HepG2 (cell line): ENCODE measurements around the gene FANCG. TPM values are rescaled to one million over a fixed set of nuclear protein-coding genes. Genes with fewer than 3 reads are reported as not detected.

Source experiments
- AHR ChIP-seq: IDR thresholded peaks from 2 replicates; pipeline ENCODE4 v1.6.1; 2018; ENCODE audit warnings: missing genetic modification reagents, missing compliant biosample characterization
- E2F5 ChIP-seq: sonication (generic); formaldehyde crosslinking; conservative IDR thresholded peaks from 2 replicates; pipeline ENCODE4 v1.4.0; 2020; ENCODE audit warnings: missing genetic modification reagents
- FOXO1 ChIP-seq: sonication (generic); formaldehyde crosslinking; IDR thresholded peaks from 2 replicates; pipeline ENCODE4 v1.4.0; 2020; ENCODE audit warnings: missing genetic modification reagents
- HDAC1 ChIP-seq: sonication (generic); formaldehyde crosslinking; IDR thresholded peaks from 2 replicates; pipeline ENCODE4 v1.5.1; 2020; ENCODE audit warnings: mild to moderate bottlenecking, missing genetic modification reagents
- KLF12 ChIP-seq: sonication (generic); formaldehyde crosslinking; IDR thresholded peaks from 2 replicates; pipeline ENCODE4 v1.4.0; 2020; ENCODE audit warnings: missing genetic modification reagents, borderline replicate concordance
- MIER2 ChIP-seq: IDR thresholded peaks from 2 replicates; pipeline ENCODE4 v1.6.1; 2016; ENCODE audit warnings: missing biosample characterization, missing genetic modification reagents
- POGZ ChIP-seq: sonication (generic); formaldehyde crosslinking; IDR thresholded peaks from 2 replicates; pipeline ENCODE4 v1.4.0; 2020; ENCODE audit warnings: mild to moderate bottlenecking, missing genetic modification reagents
- ZFY ChIP-seq: sonication (generic); formaldehyde crosslinking; IDR thresholded peaks from 2 replicates; pipeline ENCODE4 v1.4.0; 2020; ENCODE audit warnings: missing genetic modification reagents
- polyA plus RNA-seq, 8 experiments: library from polyadenylated mRNA; depleted of rRNA in 3 of 8; stranded (reverse) in 7 of 8; unstranded in 1 of 8; fragments of >200 nt; fragmentation: Illumina TruSeq in 4 of 8; extraction: Trizol in 4 of 8; gene quantifications; 2 replicates each; pipeline versions ENCODE4 v1.2.1 to v1.2.3, GENCODE V29; 2011 to 2016; ENCODE audit warnings: low read depth in 4 of 8, missing spikeins in 1 of 8, mixed read lengths in 1 of 8; ENCODE audit not compliant: insufficient read depth in 1 of 8
- total RNA-seq, 5 experiments: library from RNA; depleted of rRNA; stranded (reverse); fragments of >200 nt; fragmentation: Illumina TruSeq; extraction: Trizol; gene quantifications; 2 replicates each; pipeline ENCODE4 v1.2.3, GENCODE V29; 2016; ENCODE audit warnings: low read depth in 1 of 5
- TF ChIP-seq, protein P1 (sequence below): sonication (generic); formaldehyde crosslinking; IDR thresholded peaks from 2 replicates; pipeline ENCODE4 v1.4.0; 2020; ENCODE audit warnings: missing genetic modification reagents
- TF ChIP-seq, protein P2 (sequence below): sonication (generic); formaldehyde crosslinking; IDR thresholded peaks from 2 replicates; pipeline ENCODE4 v1.5.1; 2020; ENCODE audit warnings: missing genetic modification reagents, mild to moderate bottlenecking, borderline replicate concordance
- TF ChIP-seq, protein P3 (sequence below), 2 experiments: sonication (generic) in 1 of 2; formaldehyde crosslinking in 1 of 2; IDR thresholded peaks; 2 replicates each; pipeline versions ENCODE4 v1.4.0 to v1.6.1; 2016 to 2020; ENCODE audit warnings: borderline replicate concordance in 1 of 2, low read depth in 1 of 2, mild to moderate bottlenecking in 1 of 2, missing genetic modification reagents in 1 of 2
- TF ChIP-seq, protein P4 (sequence below): sonication (generic); formaldehyde crosslinking; IDR thresholded peaks from 2 replicates; pipeline ENCODE4 v1.5.0; 2020; ENCODE audit warnings: missing genetic modification reagents
- TF ChIP-seq, protein P5 (sequence below): sonication (generic); formaldehyde crosslinking; IDR thresholded peaks from 2 replicates; pipeline ENCODE4 v1.9.0; 2021; ENCODE audit warnings: missing genetic modification reagents, mild to moderate bottlenecking, borderline replicate concordance

Gene FANCG
- total and polyA plus RNA-seq, 2 of the 13 experiments (the other 11 are each of a cell fraction or from before 2014, with no cell fraction given), result 14.4 to 45.1 TPM

DNA sequence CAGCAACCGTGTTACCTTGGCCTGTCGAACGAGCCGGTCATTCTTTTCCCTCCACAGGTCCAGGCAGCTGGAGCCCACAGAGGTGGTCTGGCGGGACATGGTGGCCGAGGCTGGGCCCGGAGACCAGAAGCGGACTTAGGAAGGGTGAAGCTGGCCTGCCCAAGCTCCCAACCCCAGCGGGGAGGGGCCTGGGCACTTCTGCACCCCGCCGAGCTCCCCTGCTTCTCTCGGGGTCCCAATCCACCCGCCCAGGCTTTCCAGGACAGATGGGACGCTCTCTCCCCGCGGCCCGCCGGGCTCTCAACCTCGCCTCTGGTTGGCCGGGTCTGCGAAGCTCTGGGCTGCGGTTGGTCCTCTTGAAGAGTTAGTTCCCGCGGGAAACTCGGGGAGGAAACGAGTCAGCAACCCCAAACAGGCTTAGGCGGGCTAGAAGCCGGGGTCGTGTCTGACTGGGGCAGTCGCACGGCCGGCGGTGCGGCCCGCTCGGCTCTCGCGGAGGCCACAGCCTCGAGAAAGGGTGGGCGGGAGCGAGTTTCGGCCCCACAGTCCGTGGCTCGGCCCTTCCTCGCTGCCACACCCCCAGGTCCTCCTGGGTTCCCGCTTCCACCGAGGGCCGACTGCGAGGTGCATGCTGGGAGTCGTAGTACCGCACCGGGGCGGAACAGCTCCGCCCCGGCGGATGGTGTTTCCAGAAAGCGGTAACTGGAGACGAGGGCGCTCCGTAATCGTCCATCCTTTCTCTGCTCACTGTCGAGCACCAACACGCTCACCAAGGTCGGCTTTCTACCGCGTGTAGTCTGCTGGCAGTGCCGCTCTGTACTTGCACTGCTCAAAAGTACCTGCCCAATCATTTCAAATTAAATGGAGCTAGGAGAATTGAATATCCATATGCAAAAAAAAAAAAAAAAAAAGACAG is at the start of gene FANCG (continued):
- TF ChIP-seq, protein P1, sequence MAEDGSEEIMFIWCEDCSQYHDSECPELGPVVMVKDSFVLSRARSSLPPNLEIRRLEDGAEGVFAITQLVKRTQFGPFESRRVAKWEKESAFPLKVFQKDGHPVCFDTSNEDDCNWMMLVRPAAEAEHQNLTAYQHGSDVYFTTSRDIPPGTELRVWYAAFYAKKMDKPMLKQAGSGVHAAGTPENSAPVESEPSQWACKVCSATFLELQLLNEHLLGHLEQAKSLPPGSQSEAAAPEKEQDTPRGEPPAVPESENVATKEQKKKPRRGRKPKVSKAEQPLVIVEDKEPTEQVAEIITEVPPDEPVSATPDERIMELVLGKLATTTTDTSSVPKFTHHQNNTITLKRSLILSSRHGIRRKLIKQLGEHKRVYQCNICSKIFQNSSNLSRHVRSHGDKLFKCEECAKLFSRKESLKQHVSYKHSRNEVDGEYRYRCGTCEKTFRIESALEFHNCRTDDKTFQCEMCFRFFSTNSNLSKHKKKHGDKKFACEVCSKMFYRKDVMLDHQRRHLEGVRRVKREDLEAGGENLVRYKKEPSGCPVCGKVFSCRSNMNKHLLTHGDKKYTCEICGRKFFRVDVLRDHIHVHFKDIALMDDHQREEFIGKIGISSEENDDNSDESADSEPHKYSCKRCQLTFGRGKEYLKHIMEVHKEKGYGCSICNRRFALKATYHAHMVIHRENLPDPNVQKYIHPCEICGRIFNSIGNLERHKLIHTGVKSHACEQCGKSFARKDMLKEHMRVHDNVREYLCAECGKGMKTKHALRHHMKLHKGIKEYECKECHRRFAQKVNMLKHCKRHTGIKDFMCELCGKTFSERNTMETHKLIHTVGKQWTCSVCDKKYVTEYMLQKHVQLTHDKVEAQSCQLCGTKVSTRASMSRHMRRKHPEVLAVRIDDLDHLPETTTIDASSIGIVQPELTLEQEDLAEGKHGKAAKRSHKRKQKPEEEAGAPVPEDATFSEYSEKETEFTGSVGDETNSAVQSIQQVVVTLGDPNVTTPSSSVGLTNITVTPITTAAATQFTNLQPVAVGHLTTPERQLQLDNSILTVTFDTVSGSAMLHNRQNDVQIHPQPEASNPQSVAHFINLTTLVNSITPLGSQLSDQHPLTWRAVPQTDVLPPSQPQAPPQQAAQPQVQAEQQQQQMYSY (CRISPR knock-in tag), result peak; percentile 66; the same call in 1 of the 2 replicates
- TF ChIP-seq, protein P2, sequence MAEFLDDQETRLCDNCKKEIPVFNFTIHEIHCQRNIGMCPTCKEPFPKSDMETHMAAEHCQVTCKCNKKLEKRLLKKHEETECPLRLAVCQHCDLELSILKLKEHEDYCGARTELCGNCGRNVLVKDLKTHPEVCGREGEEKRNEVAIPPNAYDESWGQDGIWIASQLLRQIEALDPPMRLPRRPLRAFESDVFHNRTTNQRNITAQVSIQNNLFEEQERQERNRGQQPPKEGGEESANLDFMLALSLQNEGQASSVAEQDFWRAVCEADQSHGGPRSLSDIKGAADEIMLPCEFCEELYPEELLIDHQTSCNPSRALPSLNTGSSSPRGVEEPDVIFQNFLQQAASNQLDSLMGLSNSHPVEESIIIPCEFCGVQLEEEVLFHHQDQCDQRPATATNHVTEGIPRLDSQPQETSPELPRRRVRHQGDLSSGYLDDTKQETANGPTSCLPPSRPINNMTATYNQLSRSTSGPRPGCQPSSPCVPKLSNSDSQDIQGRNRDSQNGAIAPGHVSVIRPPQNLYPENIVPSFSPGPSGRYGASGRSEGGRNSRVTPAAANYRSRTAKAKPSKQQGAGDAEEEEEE, result no peak
- TF ChIP-seq, protein P3, sequence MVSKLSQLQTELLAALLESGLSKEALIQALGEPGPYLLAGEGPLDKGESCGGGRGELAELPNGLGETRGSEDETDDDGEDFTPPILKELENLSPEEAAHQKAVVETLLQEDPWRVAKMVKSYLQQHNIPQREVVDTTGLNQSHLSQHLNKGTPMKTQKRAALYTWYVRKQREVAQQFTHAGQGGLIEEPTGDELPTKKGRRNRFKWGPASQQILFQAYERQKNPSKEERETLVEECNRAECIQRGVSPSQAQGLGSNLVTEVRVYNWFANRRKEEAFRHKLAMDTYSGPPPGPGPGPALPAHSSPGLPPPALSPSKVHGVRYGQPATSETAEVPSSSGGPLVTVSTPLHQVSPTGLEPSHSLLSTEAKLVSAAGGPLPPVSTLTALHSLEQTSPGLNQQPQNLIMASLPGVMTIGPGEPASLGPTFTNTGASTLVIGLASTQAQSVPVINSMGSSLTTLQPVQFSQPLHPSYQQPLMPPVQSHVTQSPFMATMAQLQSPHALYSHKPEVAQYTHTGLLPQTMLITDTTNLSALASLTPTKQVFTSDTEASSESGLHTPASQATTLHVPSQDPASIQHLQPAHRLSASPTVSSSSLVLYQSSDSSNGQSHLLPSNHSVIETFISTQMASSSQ (IDR thresholded peaks at IDR 0.05; ENCODE audit: low read depth), result no peak
- TF ChIP-seq, protein P3 (CRISPR knock-in tag; IDR thresholded peaks at IDR 0.05; ENCODE audit: borderline replicate concordance), result peak; percentile 37; the same call in 1 of the 2 replicates
- peak; percentile 63; the same call in 1 of the 2 replicates for TF ChIP-seq POGZ (CRISPR knock-in tag)
- peak; percentile 89 for TF ChIP-seq HDAC1 (CRISPR knock-in tag)
- peak; percentile 90 for TF ChIP-seq ZFY (CRISPR knock-in tag)
- TF ChIP-seq FOXO1, result no peak
- no peak for TF ChIP-seq AHR
- TF ChIP-seq, protein P4, sequence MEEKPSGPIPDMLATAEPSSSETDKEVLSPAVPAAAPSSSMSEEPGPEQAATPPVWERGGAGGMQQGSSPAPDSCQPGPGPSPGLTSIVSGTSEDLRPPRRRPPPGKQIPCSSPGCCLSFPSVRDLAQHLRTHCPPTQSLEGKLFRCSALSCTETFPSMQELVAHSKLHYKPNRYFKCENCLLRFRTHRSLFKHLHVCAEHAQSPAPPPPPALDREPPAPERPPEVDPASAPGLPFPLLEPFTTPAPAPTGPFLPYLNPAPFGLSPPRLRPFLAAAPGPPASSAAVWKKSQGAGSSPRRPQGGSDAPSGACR (CRISPR knock-in tag), result no peak
- TF ChIP-seq, protein P5, sequence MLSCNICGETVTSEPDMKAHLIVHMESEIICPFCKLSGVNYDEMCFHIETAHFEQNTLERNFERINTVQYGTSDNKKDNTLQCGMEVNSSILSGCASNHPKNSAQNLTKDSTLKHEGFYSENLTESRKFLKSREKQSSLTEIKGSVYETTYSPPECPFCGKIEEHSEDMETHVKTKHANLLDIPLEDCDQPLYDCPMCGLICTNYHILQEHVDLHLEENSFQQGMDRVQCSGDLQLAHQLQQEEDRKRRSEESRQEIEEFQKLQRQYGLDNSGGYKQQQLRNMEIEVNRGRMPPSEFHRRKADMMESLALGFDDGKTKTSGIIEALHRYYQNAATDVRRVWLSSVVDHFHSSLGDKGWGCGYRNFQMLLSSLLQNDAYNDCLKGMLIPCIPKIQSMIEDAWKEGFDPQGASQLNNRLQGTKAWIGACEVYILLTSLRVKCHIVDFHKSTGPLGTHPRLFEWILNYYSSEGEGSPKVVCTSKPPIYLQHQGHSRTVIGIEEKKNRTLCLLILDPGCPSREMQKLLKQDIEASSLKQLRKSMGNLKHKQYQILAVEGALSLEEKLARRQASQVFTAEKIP (CRISPR knock-in tag), result no peak
- TF ChIP-seq KLF12 (CRISPR knock-in tag), result peak; percentile 61; the same call in 1 of the 2 replicates
- TF ChIP-seq MIER2 (CRISPR knock-in tag), result no peak
- peak; percentile 84 for TF ChIP-seq E2F5 (CRISPR knock-in tag)
